Endothelial cell of umbilical vein (primary cell): ENCODE measurements around the gene MED7. TPM values are rescaled to one million over a fixed set of nuclear protein-coding genes. Genes with fewer than 3 reads are reported as not detected.

ENCODE experiments used
- BruUV-seq: library from RNA; stranded (reverse); fragments of 400-500 nt; replicated peaks from 2 replicates; lab custom pipeline; 2021; lab: Mats Ljungman, UMichigan
- CTCF ChIA-PET: fragments of 300-600, 350-600 bp; sonication (Branson Sonifier 250); formaldehyde crosslinking; loops from one replicate; lab custom pipeline; 2021; ENCODE audit warnings: antibody characterized with exemption, inconsistent platforms; lab: Charles Lee
- POLR2A ChIA-PET: fragments of 300-600, 350-600 bp; sonication (Branson Sonifier 250); formaldehyde crosslinking; loops from one replicate; lab custom pipeline; 2021; ENCODE audit warnings: antibody characterized with exemption, inconsistent platforms; lab: Charles Lee
- DNase-seq: peaks from one replicate; pipeline ENCODE4 v3.0.0-alpha.2; 2011; ENCODE audit warnings: low read depth, low spot score
- FAIRE-seq: peaks from 2 replicates; lab custom pipeline; 2011; peaks lifted over from hg19 to GRCh38; lab: Jason Lieb, UNC
- H2AFZ ChIP-seq: 2 replicates; pipeline ENCODE4 v1.6.0; 2012; ENCODE audit warnings: low read depth, low read length, control low read depth, inconsistent platforms
- H3K27ac ChIP-seq: 2 replicates; pipeline ENCODE4 v1.5.1; 2011; ENCODE audit warnings: low read depth, mild to moderate bottlenecking, control low read depth, low read length, moderate library complexity; ENCODE audit not compliant: insufficient read depth
- H3K27me3 ChIP-seq, 2 experiments: 2 replicates each; pipeline versions ENCODE4 v1.6.0 to v1.6.1; 2011; ENCODE audit warnings: low read length in 2 of 2, mixed read lengths in 1 of 2; ENCODE audit not compliant: control insufficient read depth in 2 of 2, insufficient read depth in 2 of 2
- H3K36me3 ChIP-seq, 2 experiments: 2 replicates in 1 of 2; 3 replicates in 1 of 2; pipeline ENCODE4 v1.5.1; 2011; ENCODE audit warnings: low read length in 2 of 2, mild to moderate bottlenecking in 1 of 2, moderate library complexity in 1 of 2; ENCODE audit not compliant: control insufficient read depth in 2 of 2, insufficient read depth in 2 of 2; ENCODE audit errors: extremely low read depth in 1 of 2
- H3K4me1 ChIP-seq: 3 replicates; pipeline ENCODE4 v1.5.1; 2011; ENCODE audit warnings: mild to moderate bottlenecking, low read length; ENCODE audit not compliant: control insufficient read depth, insufficient read depth; ENCODE audit errors: extremely low read depth
- H3K4me2 ChIP-seq: 2 replicates; pipeline ENCODE4 v1.6.1; 2011; ENCODE audit warnings: low read length, control low read depth, mixed read lengths; ENCODE audit not compliant: insufficient read depth
- H3K4me3 ChIP-seq, 3 experiments: fragments of 200-600 bp in 1 of 3; sonication (generic), shearing (Covaris generic) in 1 of 3; replicated peaks in 1 of 3; 2 replicates each; pipeline ENCODE4 v1.5.1; 2011 to 2016; ENCODE audit warnings: control low read depth in 3 of 3, low read length in 3 of 3, mild to moderate bottlenecking in 2 of 3, inconsistent platforms in 1 of 3, low read depth in 1 of 3, moderate library complexity in 1 of 3; ENCODE audit not compliant: insufficient read depth in 1 of 3
- H3K79me2 ChIP-seq: 2 replicates; pipeline ENCODE4 v1.6.0; 2012; ENCODE audit warnings: low read length, inconsistent platforms; ENCODE audit not compliant: control insufficient read depth, insufficient read depth
- H3K9ac ChIP-seq: replicated peaks from 2 replicates; pipeline ENCODE3; 2011; ENCODE audit warnings: low read length, control low read depth; ENCODE audit not compliant: insufficient read depth; ENCODE audit errors: extremely low read depth
- H3K9me1 ChIP-seq: replicated peaks from 3 replicates; pipeline ENCODE4 v1.6.0; 2011; ENCODE audit warnings: mild to moderate bottlenecking, low read length; ENCODE audit not compliant: control insufficient read depth, insufficient read depth; ENCODE audit errors: extremely low read depth
- H3K9me3 ChIP-seq: replicated peaks from 2 replicates; pipeline ENCODE4 v1.5.1; 2012; ENCODE audit warnings: low read length, inconsistent platforms; ENCODE audit not compliant: control insufficient read depth, insufficient read depth
- H4K20me1 ChIP-seq: replicated peaks from 2 replicates; pipeline ENCODE3; 2011; ENCODE audit warnings: mild to moderate bottlenecking, low read length; ENCODE audit not compliant: control insufficient read depth, insufficient read depth; ENCODE audit errors: extremely low read depth
- EZH2 ChIP-seq: IDR thresholded peaks from 2 replicates; pipeline ENCODE4 v1.6.1; 2012; ENCODE audit warnings: borderline replicate concordance, low read depth, mild to moderate bottlenecking, moderate library complexity, low read length, inconsistent platforms; ENCODE audit not compliant: severe bottlenecking
- FOS ChIP-seq: IDR thresholded peaks from 2 replicates; pipeline ENCODE4 v1.6.1; 2011; ENCODE audit warnings: mild to moderate bottlenecking, low read length, moderate library complexity, borderline replicate concordance; ENCODE audit not compliant: insufficient read depth
- GATA2 ChIP-seq: IDR thresholded peaks from 2 replicates; pipeline ENCODE4 v1.7.0; 2011; ENCODE audit warnings: low read depth, mild to moderate bottlenecking, moderate library complexity, mixed read lengths, low read length; ENCODE audit not compliant: insufficient read length, insufficient read depth
- JUN ChIP-seq: IDR thresholded peaks from 2 replicates; pipeline ENCODE4 v1.6.1; 2011; ENCODE audit warnings: borderline replicate concordance, low read depth; ENCODE audit not compliant: insufficient read length, insufficient read depth
- MYC ChIP-seq: IDR thresholded peaks from one replicate; pipeline ENCODE4 v1.6.1; 2011; ENCODE audit warnings: mild to moderate bottlenecking, low read depth, low read length
- POLR2A ChIP-seq: IDR thresholded peaks from 2 replicates; pipeline ENCODE4 v1.6.1; 2012; ENCODE audit warnings: low read depth, mild to moderate bottlenecking, control low read depth, low read length
- POLR2AphosphoS5 ChIP-seq: IDR thresholded peaks from 2 replicates; pipeline ENCODE4 v1.6.1; 2012; ENCODE audit warnings: low read depth, mild to moderate bottlenecking, control low read depth, low read length, moderate library complexity; ENCODE audit not compliant: insufficient read depth
- dilution Hi-C: fragments of 300-500 bp; cut with MboI; formaldehyde crosslinking; loops from one replicate; pipeline ENCODE4 v1.15.0; 2019; ENCODE audit warnings: low sequenced_read_pairs; ENCODE audit not compliant: extremely low pct_ligation_motif_present
- intact Hi-C: fragments of 100-400 bp; cut with micrococcal nuclease; formaldehyde crosslinking; loops from one replicate; pipeline ENCODE4 v1.10.0; 2022
- polyA plus RNA-seq, 4 experiments: library from polyadenylated mRNA; depleted of rRNA in 3 of 4; stranded (reverse) in 3 of 4; unstranded in 1 of 4; fragments of >200 nt; gene quantifications; 2 replicates each; pipeline versions ENCODE4 v1.2.1 to v1.2.3, GENCODE V29; 2011 to 2012; ENCODE audit warnings: missing spikeins in 1 of 4
- total RNA-seq: library from RNA; stranded (reverse); gene quantifications from 2 replicates; pipeline ENCODE4 v1.2.3, GENCODE V29; 2021
- TF ChIP-seq, protein P1 (sequence below): IDR thresholded peaks from 2 replicates; pipeline ENCODE4 v1.6.1; 2011; ENCODE audit not compliant: insufficient read depth, insufficient read length
- TF ChIP-seq, protein P2 (sequence below), 2 donors: IDR thresholded peaks; 1 replicate in 1 of 2; 2 replicates in 1 of 2; pipeline ENCODE4 v1.5.1; 2011; ENCODE audit warnings: low read length in 2 of 2, mild to moderate bottlenecking in 2 of 2, moderate library complexity in 2 of 2, control low read depth in 1 of 2, inconsistent platforms in 1 of 2, low read depth in 1 of 2; ENCODE audit not compliant: insufficient read depth in 1 of 2; ENCODE audit errors: extremely low read depth in 1 of 2

The MED7 gene
- total and polyA plus RNA-seq, 2 donors (not counting 3 experiments of a cell fraction or from before 2014, with no cell fraction given) = 4.3 to 9.2 TPM

DNA sequence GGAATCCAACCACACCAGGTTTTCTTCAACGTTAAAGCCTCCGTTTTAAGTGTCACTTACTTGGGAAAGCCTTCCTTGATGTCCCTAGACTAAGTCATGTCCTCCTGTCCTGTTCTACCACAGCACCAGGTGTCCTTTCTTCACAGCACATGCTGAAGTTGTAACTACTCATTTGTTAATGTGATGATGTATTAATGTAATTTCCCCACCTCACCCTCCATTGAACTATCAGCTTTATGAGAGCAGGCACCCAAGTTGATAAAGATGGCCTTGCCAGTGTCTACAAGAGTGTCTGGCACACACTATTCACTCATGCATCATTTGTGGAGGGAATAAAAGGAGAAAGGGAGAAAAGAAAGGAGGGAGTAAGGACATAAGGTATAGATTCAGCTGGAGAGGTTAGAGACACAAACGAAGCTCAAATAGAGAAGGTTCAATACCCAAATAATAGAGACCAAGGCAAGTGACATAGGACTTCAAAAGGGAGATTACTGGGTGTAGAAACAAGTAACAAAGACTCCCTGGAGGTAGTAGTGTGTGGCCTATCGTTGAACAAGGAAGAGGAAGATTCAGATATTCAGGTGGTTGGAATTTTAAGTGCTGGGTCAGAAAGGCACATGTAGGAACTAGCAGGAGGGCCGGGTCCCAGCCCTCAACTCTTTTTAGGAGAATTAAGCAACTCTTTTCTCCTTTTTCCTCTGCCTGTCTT is 44.5 kb upstream of the MED7 start:
- Histone ChIP-seq H3K4me1 (no peaks in the 10 kb centered on the region), H2AFZ (no peak overlapping the region), H3K4me3 (no peak overlapping the region), H3K79me2 (no peaks in the 10 kb centered on the region), H3K9ac (no peak overlapping the region), H3K27me3 (no peaks in the 10 kb centered on the region), H3K27ac (no peak overlapping the region), H3K36me3 (no peaks in the 10 kb centered on the region), H3K4me2 (no peak overlapping the region), H3K9me1 (no peaks in the 10 kb centered on the region), H4K20me1 (no peaks in the 10 kb centered on the region), H3K9me3 (no peaks in the 10 kb centered on the region)
- TF ChIP-seq POLR2A (no peak), MYC (no peak), FOS (no peak), EZH2 (no peak), JUN (no peak), POLR2AphosphoS5 (no peak), GATA2 (no peak)
- TF ChIP-seq, protein P1, sequence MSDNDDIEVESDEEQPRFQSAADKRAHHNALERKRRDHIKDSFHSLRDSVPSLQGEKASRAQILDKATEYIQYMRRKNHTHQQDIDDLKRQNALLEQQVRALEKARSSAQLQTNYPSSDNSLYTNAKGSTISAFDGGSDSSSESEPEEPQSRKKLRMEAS = no peak
- TF ChIP-seq, protein P2, sequence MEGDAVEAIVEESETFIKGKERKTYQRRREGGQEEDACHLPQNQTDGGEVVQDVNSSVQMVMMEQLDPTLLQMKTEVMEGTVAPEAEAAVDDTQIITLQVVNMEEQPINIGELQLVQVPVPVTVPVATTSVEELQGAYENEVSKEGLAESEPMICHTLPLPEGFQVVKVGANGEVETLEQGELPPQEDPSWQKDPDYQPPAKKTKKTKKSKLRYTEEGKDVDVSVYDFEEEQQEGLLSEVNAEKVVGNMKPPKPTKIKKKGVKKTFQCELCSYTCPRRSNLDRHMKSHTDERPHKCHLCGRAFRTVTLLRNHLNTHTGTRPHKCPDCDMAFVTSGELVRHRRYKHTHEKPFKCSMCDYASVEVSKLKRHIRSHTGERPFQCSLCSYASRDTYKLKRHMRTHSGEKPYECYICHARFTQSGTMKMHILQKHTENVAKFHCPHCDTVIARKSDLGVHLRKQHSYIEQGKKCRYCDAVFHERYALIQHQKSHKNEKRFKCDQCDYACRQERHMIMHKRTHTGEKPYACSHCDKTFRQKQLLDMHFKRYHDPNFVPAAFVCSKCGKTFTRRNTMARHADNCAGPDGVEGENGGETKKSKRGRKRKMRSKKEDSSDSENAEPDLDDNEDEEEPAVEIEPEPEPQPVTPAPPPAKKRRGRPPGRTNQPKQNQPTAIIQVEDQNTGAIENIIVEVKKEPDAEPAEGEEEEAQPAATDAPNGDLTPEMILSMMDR (IDR thresholded peaks at IDR 0.05; ENCODE audit: extremely low read depth in 1 of 2, insufficient read depth in 1 of 2, low read depth in 1 of 2, low read length in 2 of 2) = no peak
- BruUV-seq = no TSS peak
- intact Hi-C loops = no loop called here
- POLR2A ChIA-PET = no interaction called here
- dilution Hi-C loops = no loop called here
- CTCF ChIA-PET = no interaction called here
- FAIRE-seq = no peak
- no peak for DNase-seq
